ENCODE data around the gene CLP1.

Gene CLP1

DNA sequence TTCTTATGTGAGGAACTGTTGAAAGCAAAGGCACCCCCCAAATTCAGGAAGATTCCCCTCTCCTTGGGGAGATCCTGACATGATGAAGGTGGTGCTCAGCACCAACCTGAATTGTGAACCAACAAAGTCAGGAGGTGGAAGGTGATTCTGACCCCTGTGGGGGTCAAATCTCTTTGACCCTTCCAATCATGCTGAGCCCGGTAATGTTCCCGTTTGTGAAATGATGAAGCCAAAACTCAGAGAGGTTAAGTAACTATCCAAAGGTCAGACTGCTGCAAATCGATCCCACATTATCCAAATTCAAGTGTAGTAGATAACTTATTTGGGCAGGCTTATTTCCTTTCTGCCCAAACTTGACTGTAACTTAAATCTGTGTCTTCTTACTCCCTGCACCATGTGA lies 41.0 kb upstream of the CLP1 start:
- Histone ChIP-seq H3K4me1 (ENCODE audit: control insufficient read depth in 1 of 2, insufficient read depth in 2 of 2, low read length in 2 of 2) (no peaks in the 10 kb centered on the region), H2BK120ac (ENCODE audit: insufficient read depth, low read length, poor library complexity) (no peak overlapping the region), H3K23ac (ENCODE audit: low read length) (no peak overlapping the region), H3K4me2 (ENCODE audit: low read length) (no peak overlapping the region), H3K27ac (ENCODE audit: low read depth, low read length) (no peak overlapping the region), H3K18ac (ENCODE audit: low read length) (no peak overlapping the region), H2BK5ac (ENCODE audit: low read depth, low read length, poor library complexity) (no peak overlapping the region), H2AK5ac (ENCODE audit: low read length) (no peak overlapping the region), H3K4me3 (ENCODE audit: low read depth, low read length) (no peak overlapping the region), H3K14ac (ENCODE audit: low read length) (no peak overlapping the region), H3K36me3 (ENCODE audit: control insufficient read depth in 1 of 2, insufficient read depth in 2 of 2, low read length in 2 of 2) (no peaks in the 10 kb centered on the region), H2BK12ac (ENCODE audit: low read length) (no peak overlapping the region), H3K79me1 (ENCODE audit: low read length) (no peaks in the 10 kb centered on the region), H4K8ac (ENCODE audit: low read depth, low read length) (no peak overlapping the region), H4K12ac (ENCODE audit: low read depth, low read length) (no peak overlapping the region), H2AFZ (ENCODE audit: insufficient read depth, low read length, poor library complexity) (no peak overlapping the region), H3K27me3 (ENCODE audit: insufficient read depth, low read length) (no peaks in the 10 kb centered on the region), H3K9me3 (ENCODE audit: insufficient read depth, low read depth, low read length) (no peaks in the 10 kb centered on the region), H3K9ac (ENCODE audit: low read length) (no peak overlapping the region), H3K79me2 (ENCODE audit: control insufficient read depth, insufficient read depth, low read length, poor library complexity) (no peaks in the 10 kb centered on the region), H3K4ac (ENCODE audit: low read depth, low read length) (no peak overlapping the region), H4K91ac (ENCODE audit: low read depth, low read length) (no peak overlapping the region)
- no peak for DNase-seq
- WGBS (ENCODE audit: extremely low coverage, insufficient coverage, insufficient read length) = no CpG with 5 or more reads among the region's 3 CpGs

DNA sequence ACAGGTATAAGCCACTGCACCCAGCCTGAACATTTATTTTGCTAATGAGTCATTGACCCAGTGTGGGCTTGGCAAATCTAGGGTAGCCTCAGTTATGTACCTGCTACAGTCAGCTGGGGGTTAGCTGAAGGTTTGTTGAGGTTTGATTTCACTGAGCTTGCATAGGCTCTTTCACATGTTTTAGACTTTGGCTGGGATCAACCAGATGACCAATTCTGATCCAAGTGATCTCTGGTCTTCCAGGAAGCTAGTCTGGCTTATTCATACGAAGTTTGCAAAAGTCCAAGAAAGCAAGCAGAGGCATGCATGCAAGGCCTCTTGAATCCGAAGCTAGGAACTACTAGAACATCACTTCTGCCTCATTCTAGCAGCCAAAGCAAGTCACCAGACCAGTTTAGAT lies 39.1 kb upstream of the CLP1 start:
- Histone ChIP-seq H3K36me3 (ENCODE audit: control insufficient read depth in 1 of 2, insufficient read depth in 2 of 2, low read length in 2 of 2) (no peaks in the 10 kb centered on the region), H3K4me2 (ENCODE audit: low read length) (no peak overlapping the region), H3K27me3 (ENCODE audit: insufficient read depth, low read length) (no peaks in the 10 kb centered on the region), H3K79me2 (ENCODE audit: control insufficient read depth, insufficient read depth, low read length, poor library complexity) (no peaks in the 10 kb centered on the region), H3K14ac (ENCODE audit: low read length) (no peak overlapping the region), H3K9me3 (ENCODE audit: insufficient read depth, low read depth, low read length) (no peaks in the 10 kb centered on the region), H3K4ac (ENCODE audit: low read depth, low read length) (no peak overlapping the region), H2BK5ac (ENCODE audit: low read depth, low read length, poor library complexity) (no peak overlapping the region), H3K4me1 (ENCODE audit: control insufficient read depth in 1 of 2, insufficient read depth in 2 of 2, low read length in 2 of 2) (peaks cover 5 to 9% of the 10 kb centered on the region in 2 experiments), H2AK5ac (ENCODE audit: low read length) (no peak overlapping the region), H2AFZ (ENCODE audit: insufficient read depth, low read length, poor library complexity) (no peak overlapping the region), H3K4me3 (ENCODE audit: low read depth, low read length) (no peak overlapping the region), H3K79me1 (ENCODE audit: low read length) (no peaks in the 10 kb centered on the region), H4K91ac (ENCODE audit: low read depth, low read length) (no peak overlapping the region), H3K27ac (ENCODE audit: low read depth, low read length) (no peak overlapping the region), H4K8ac (ENCODE audit: low read depth, low read length) (no peak overlapping the region), H3K9ac (ENCODE audit: low read length) (no peak overlapping the region), H2BK12ac (ENCODE audit: low read length) (no peak overlapping the region), H3K18ac (ENCODE audit: low read length) (no peak overlapping the region), H2BK120ac (ENCODE audit: insufficient read depth, low read length, poor library complexity) (no peak overlapping the region), H4K12ac (ENCODE audit: low read depth, low read length) (no peak overlapping the region), H3K23ac (ENCODE audit: low read length) (no peak overlapping the region)
- no peak for DNase-seq
- WGBS (ENCODE audit: extremely low coverage, insufficient coverage, insufficient read length) = no CpG with 5 or more reads among the region's 2 CpGs

DNA sequence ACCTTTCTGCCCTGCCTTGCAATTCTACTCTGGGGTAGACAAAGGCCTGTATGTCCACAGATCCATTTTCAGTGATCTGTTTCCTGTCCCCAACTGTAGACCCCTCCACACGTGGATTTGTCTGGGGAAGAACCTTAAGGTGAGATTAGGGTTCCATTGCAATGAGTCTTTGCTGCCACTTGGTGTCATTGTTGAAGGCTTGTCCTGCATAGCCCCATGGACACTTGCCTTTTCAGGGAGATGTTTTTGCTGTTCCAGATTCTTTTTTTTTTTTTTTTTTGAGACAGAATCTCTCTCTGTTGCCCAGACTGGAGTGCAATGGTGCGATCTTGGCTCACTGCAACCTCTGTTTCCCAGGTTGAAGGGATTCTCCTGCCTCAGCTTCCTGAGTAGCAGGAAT lies 38.2 kb upstream of the CLP1 start:
- no peak overlapping the region for H2BK120ac ChIP-seq (ENCODE audit: insufficient read depth, low read length, poor library complexity)

DNA sequence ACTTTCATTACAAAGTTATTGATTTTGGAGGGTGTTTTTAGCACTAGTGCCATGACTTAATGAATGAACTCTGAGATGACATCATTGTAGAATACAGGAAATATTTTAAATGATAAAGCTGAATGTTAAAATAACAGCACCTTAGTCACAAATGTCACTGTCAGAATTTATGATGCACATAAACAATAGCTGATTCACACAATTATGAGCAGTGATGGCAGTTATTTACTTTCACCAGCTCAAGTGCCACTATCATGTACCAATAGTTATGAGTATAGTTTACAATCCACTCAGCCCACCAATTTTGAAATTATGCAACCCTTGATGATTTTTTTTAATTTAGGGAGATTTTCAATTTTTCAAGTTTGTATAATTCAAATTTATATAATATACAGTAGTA lies 37.1 kb upstream of the CLP1 start:
- H3K23ac ChIP-seq (ENCODE audit: low read length) = no peak overlapping the region

More for the DNA sequence above, 38.2 kb upstream of the CLP1 start:
- no peaks in the 10 kb centered on the region for H3K27me3 ChIP-seq (ENCODE audit: insufficient read depth, low read length)
- H3K4me3 ChIP-seq (ENCODE audit: low read depth, low read length) = no peak overlapping the region
- H3K18ac ChIP-seq (ENCODE audit: low read length) = no peak overlapping the region
- no peak overlapping the region for H3K14ac ChIP-seq (ENCODE audit: low read length)
- no peak overlapping the region for H4K8ac ChIP-seq (ENCODE audit: low read depth, low read length)
- no peak overlapping the region for H4K91ac ChIP-seq (ENCODE audit: low read depth, low read length)
- H3K36me3 ChIP-seq (ENCODE audit: control insufficient read depth in 1 of 2, insufficient read depth in 2 of 2, low read length in 2 of 2) = no peaks in the 10 kb centered on the region
- H3K9me3 ChIP-seq (ENCODE audit: insufficient read depth, low read depth, low read length) = no peaks in the 10 kb centered on the region
- H2BK12ac ChIP-seq (ENCODE audit: low read length) = no peak overlapping the region
- H3K4me1 ChIP-seq (ENCODE audit: control insufficient read depth in 1 of 2, insufficient read depth in 2 of 2, low read length in 2 of 2) = peaks cover 5 to 9% of the 10 kb centered on the region in 2 experiments
- H2AFZ ChIP-seq (ENCODE audit: insufficient read depth, low read length, poor library complexity) = no peak overlapping the region
- H3K4ac ChIP-seq (ENCODE audit: low read depth, low read length) = no peak overlapping the region
- no peak overlapping the region for H3K4me2 ChIP-seq (ENCODE audit: low read length)
- no peak overlapping the region for H2AK5ac ChIP-seq (ENCODE audit: low read length)
- H3K79me1 ChIP-seq (ENCODE audit: low read length) = no peaks in the 10 kb centered on the region
- H3K27ac ChIP-seq (ENCODE audit: low read depth, low read length) = no peak overlapping the region
- no peak overlapping the region for H3K9ac ChIP-seq (ENCODE audit: low read length)
- no peak overlapping the region for H3K23ac ChIP-seq (ENCODE audit: low read length)
- WGBS (ENCODE audit: extremely low coverage, insufficient coverage, insufficient read length) = no CpG with 5 or more reads among the region's 2 CpGs
- no peaks in the 10 kb centered on the region for H3K79me2 ChIP-seq (ENCODE audit: control insufficient read depth, insufficient read depth, low read length, poor library complexity)
- no peak for DNase-seq
- no peak overlapping the region for H4K12ac ChIP-seq (ENCODE audit: low read depth, low read length)
- H2BK5ac ChIP-seq (ENCODE audit: low read depth, low read length, poor library complexity) = no peak overlapping the region

More for the DNA sequence above, 37.1 kb upstream of the CLP1 start:
- Histone ChIP-seq H3K9me3 (ENCODE audit: insufficient read depth, low read depth, low read length) (no peaks in the 10 kb centered on the region), H3K27ac (ENCODE audit: low read depth, low read length) (no peak overlapping the region), H3K4me1 (ENCODE audit: control insufficient read depth in 1 of 2, insufficient read depth in 2 of 2, low read length in 2 of 2) (peaks cover 5 to 9% of the 10 kb centered on the region in 2 experiments), H3K27me3 (ENCODE audit: insufficient read depth, low read length) (no peaks in the 10 kb centered on the region), H3K14ac (ENCODE audit: low read length) (no peak overlapping the region), H3K79me2 (ENCODE audit: control insufficient read depth, insufficient read depth, low read length, poor library complexity) (no peaks in the 10 kb centered on the region), H2BK5ac (ENCODE audit: low read depth, low read length, poor library complexity) (no peak overlapping the region), H2AFZ (ENCODE audit: insufficient read depth, low read length, poor library complexity) (no peak overlapping the region), H3K4me2 (ENCODE audit: low read length) (no peak overlapping the region), H3K36me3 (ENCODE audit: control insufficient read depth in 1 of 2, insufficient read depth in 2 of 2, low read length in 2 of 2) (no peaks in the 10 kb centered on the region), H3K4ac (ENCODE audit: low read depth, low read length) (no peak overlapping the region), H3K9ac (ENCODE audit: low read length) (no peak overlapping the region), H3K4me3 (ENCODE audit: low read depth, low read length) (no peak overlapping the region), H2BK12ac (ENCODE audit: low read length) (no peak overlapping the region), H2BK120ac (ENCODE audit: insufficient read depth, low read length, poor library complexity) (no peak overlapping the region), H3K18ac (ENCODE audit: low read length) (no peak overlapping the region), H3K79me1 (ENCODE audit: low read length) (no peaks in the 10 kb centered on the region), H4K8ac (ENCODE audit: low read depth, low read length) (no peak overlapping the region), H4K91ac (ENCODE audit: low read depth, low read length) (no peak overlapping the region), H2AK5ac (ENCODE audit: low read length) (no peak overlapping the region), H4K12ac (ENCODE audit: low read depth, low read length) (no peak overlapping the region)
- DNase-seq = no peak
